Measurements from ENCODE around the gene RPS29.

The RPS29 gene

GRCh38 chr14:49598189-49598484, 12.0 kb upstream of the RPS29 start:
- peak in 1 of 2 donors; percentile 3 for DNase-seq

- DNase-seq: peak; percentile 17 to 41
Observed at GRCh38 chr14:49594347-49595091, 8.3 kb upstream of the RPS29 start.

- DNase-seq: no peak
Observed at GRCh38 chr14:49593016-49593415, 6.8 kb upstream of the RPS29 start.

GRCh38 chr14:49589387-49589786, 3.2 kb upstream of the RPS29 start:
- no peak for DNase-seq

GRCh38 chr14:49586673-49587460, 687 bp upstream of the RPS29 start:
- peak; percentile 72 to 89 for DNase-seq

GRCh38 chr14:49584981-49585640, 1.1 kb downstream of the RPS29 start:
- peak in 1 of 2 donors; percentile 2 for DNase-seq

GRCh38 chr14:49584058-49584457, 2.1 kb downstream of the RPS29 start:
- DNase-seq: no peak

GRCh38 chr14:49583629-49584028, 2.6 kb downstream of the RPS29 start:
- no peak for DNase-seq

- DNase-seq: no peak
Observed at GRCh38 chr14:49582113-49582977, 3.8 kb downstream of the RPS29 start.

GRCh38 chr14:49581209-49582112, 4.7 kb downstream of the RPS29 start:
- DNase-seq: no peak

GRCh38 chr14:49579841-49580240, 6.3 kb downstream of the RPS29 start:
- DNase-seq: no peak

GRCh38 chr14:49578141-49578540, 8.0 kb downstream of the RPS29 start:
- no peak for DNase-seq

GRCh38 chr14:49574038-49574437, 12.1 kb downstream of the RPS29 start:
- DNase-seq: no peak

GRCh38 chr14:49569281-49569680, 16.9 kb downstream of the RPS29 start:
- DNase-seq: no peak

- DNase-seq: no peak
Observed at GRCh38 chr14:49566714-49567113, 19.5 kb downstream of the RPS29 start.

- DNase-seq: no peak
Observed at GRCh38 chr14:49559979-49560768, 26.0 kb downstream of the RPS29 start.

- DNase-seq: no peak
Observed at GRCh38 chr14:49553892-49554291, 32.3 kb downstream of the RPS29 start.

GRCh38 chr14:49553106-49553505, 33.1 kb downstream of the RPS29 start:
- no peak for DNase-seq

- no peak for DNase-seq
Observed at GRCh38 chr14:49551569-49551968, 34.6 kb downstream of the RPS29 start.

GRCh38 chr14:49550286-49551184, 35.6 kb downstream of the RPS29 start:
- DNase-seq: no peak

Measured in inflammatory macrophage (primary cell).